Kidney (tissue), 14 donors: ENCODE measurements around the gene SOX6. TPM values are rescaled to one million over a fixed set of nuclear protein-coding genes. Genes with fewer than 3 reads are reported as not detected.

ENCODE experiments used
- DNase-seq, 5 donors: peaks; one replicate each; pipeline ENCODE4 v3.0.0-alpha.2; 2013 to 2020
- FAIRE-seq: peaks from 2 replicates; lab custom pipeline; 2012; peaks lifted over from hg19 to GRCh38; lab: Jason Lieb, UNC
- H3K27ac ChIP-seq, 2 donors: one replicate each; pipeline ENCODE4 v1.7.0; 2013; ENCODE audit warnings: low read depth in 2 of 2, low read length in 2 of 2, inconsistent platforms in 1 of 2
- H3K27me3 ChIP-seq: one replicate; pipeline ENCODE4 v1.7.1; 2013; ENCODE audit warnings: low read length, inconsistent platforms; ENCODE audit not compliant: control insufficient read depth, insufficient read depth
- H3K36me3 ChIP-seq, 3 donors: one replicate each; pipeline versions ENCODE4 v1.7.0 to v1.7.1; 2013; ENCODE audit warnings: low read length in 3 of 3, control low read depth in 1 of 3, inconsistent platforms in 1 of 3; ENCODE audit not compliant: insufficient read depth in 3 of 3, control insufficient read depth in 2 of 3
- H3K4me1 ChIP-seq, 3 donors: one replicate each; pipeline versions ENCODE4 v1.7.0 to v1.7.1; 2013; ENCODE audit warnings: low read length in 3 of 3, inconsistent platforms in 1 of 3, low read depth in 1 of 3; ENCODE audit not compliant: control insufficient read depth in 2 of 3, insufficient read depth in 2 of 3
- H3K4me3 ChIP-seq, 3 donors: one replicate each; pipeline versions ENCODE4 v1.7.0 to v1.8.1; 2013; ENCODE audit warnings: low read length in 3 of 3, control low read depth in 1 of 3, inconsistent platforms in 1 of 3
- H3K9ac ChIP-seq, 3 donors: one replicate each; pipeline versions ENCODE4 v1.7.0 to v1.7.1; 2013; ENCODE audit warnings: low read length in 3 of 3, control low read depth in 1 of 3, inconsistent platforms in 1 of 3
- H3K9me3 ChIP-seq, 3 donors: one replicate each; pipeline versions ENCODE4 v1.7.0 to v1.7.1; 2013; ENCODE audit warnings: low read length in 3 of 3, control low read depth in 1 of 3, inconsistent platforms in 1 of 3; ENCODE audit not compliant: control insufficient read depth in 2 of 3, insufficient read depth in 1 of 3
- CTCF ChIP-seq: IDR thresholded peaks from 3 replicates; pipeline ENCODE4 v1.5.1; 2012; ENCODE audit warnings: mild to moderate bottlenecking, moderate library complexity, borderline replicate concordance; ENCODE audit not compliant: insufficient read depth; ENCODE audit errors: extremely low read depth
- intact Hi-C: fragments of 100-400 bp; cut with DNase I; formaldehyde crosslinking; loops from one replicate; pipeline ENCODE4 v1.11.1; 2022
- polyA plus RNA-seq: library from polyadenylated mRNA; stranded (reverse); fragments of 350-450 nt; fragmentation: Illumina TruSeq; extraction: RNeasy Lipid Tissue Mini Kit (QIAGEN cat#74804); gene quantifications from one replicate; pipeline ENCODE4 v1.2.3, GENCODE V29; 2014; ENCODE audit warnings: low read depth, low replicate concordance; ENCODE audit not compliant: insufficient read depth
- total RNA-seq: library from RNA; stranded (reverse); fragmentation: NEBNext Ultra II Directional; extraction: Animal tissue kit (Norgen Biotek cat#: 25700); gene quantifications from one replicate; pipeline ENCODE4 v1.2.1, GENCODE V29; 2021
- donor health status: control.
- donor health status: control.
- donor health status: control.
- donor health status: control.
- donor health status: control.
- donor health status: DM: yes; HTN: yes; CAD: no.
- donor health status: Normal renal cell carcinoma (clear cell type).

Gene SOX6
- total and polyA plus RNA-seq, 2 donors from 2014 or later: 5.0 to 47.3 TPM

GRCh38 chr11:15970506-15971214 lies 385.7 kb downstream of the SOX6 start:
- DNase-seq (no peak), FAIRE-seq (no peak)
- TF ChIP-seq CTCF: no peak
- peaks cover 0 to 14% (median 5%) of the 10 kb centered on the region in 3 donors for H3K4me1 ChIP-seq
- H3K4me3 ChIP-seq: no peak overlapping the region
- H3K27me3 ChIP-seq: no peaks in the 10 kb centered on the region
- no peaks in the 10 kb centered on the region for H3K9me3 ChIP-seq
- intact Hi-C loops: no loop called here
- H3K27ac ChIP-seq: no peak overlapping the region
- H3K36me3 ChIP-seq: no peaks in the 10 kb centered on the region
- H3K9ac ChIP-seq: no peak overlapping the region

- Histone ChIP-seq H3K4me3 (no peak overlapping the region), H3K27me3 (no peaks in the 10 kb centered on the region), H3K27ac (no peak overlapping the region), H3K4me1 (peaks cover 0 to 14% (median 5%) of the 10 kb centered on the region in 3 donors), H3K9ac (no peak overlapping the region), H3K9me3 (no peaks in the 10 kb centered on the region), H3K36me3 (no peaks in the 10 kb centered on the region)
- intact Hi-C loops: no loop called here
- FAIRE-seq: no peak
- no peak for DNase-seq
- no peak for TF ChIP-seq CTCF
These were observed 386.5 kb downstream of the SOX6 start for GRCh38 chr11:15969701-15970329.

GRCh38 chr11:15969281-15969680 lies 387.1 kb downstream of the SOX6 start:
- FAIRE-seq (peak; percentile 79), DNase-seq (peak in 1 of 5 donors; percentile 40)
- H3K9ac ChIP-seq: no peak overlapping the region
- intact Hi-C loops: no loop called here
- H3K9me3 ChIP-seq: no peaks in the 10 kb centered on the region
- no peaks in the 10 kb centered on the region for H3K27me3 ChIP-seq
- peak overlapping the region in 1 of 2 donors; percentile 2 for H3K27ac ChIP-seq
- H3K36me3 ChIP-seq: no peaks in the 10 kb centered on the region
- TF ChIP-seq CTCF: no peak
- peak overlapping the region in 1 of 3 donors; percentile 2 for H3K4me3 ChIP-seq
- peaks cover 0 to 14% (median 5%) of the 10 kb centered on the region in 3 donors for H3K4me1 ChIP-seq
